Jurkat, Clone E6-1 (cell line): ENCODE measurements around the gene DDX1.
"Not testable (repeated sequence)": the region's sequence is repeated elsewhere in the genome, so short reads cannot be mapped to it uniquely, and the experiment has no call there.

Experiments
- DNase-seq: peaks from one replicate; pipeline ENCODE4 v3.0.0-alpha.2; 2011; ENCODE audit warnings: low read depth, low spot score
- H3K4me3 ChIP-seq: 2 replicates; pipeline ENCODE4 v1.5.1; 2011; ENCODE audit warnings: mild to moderate bottlenecking, low read length, control low read depth, moderate library complexity

Gene DDX1

GRCh38 chr2:15613736-15614429, 22.2 kb downstream of the DDX1 start:
- DNase-seq = no peak
- no peak overlapping the region for H3K4me3 ChIP-seq

GRCh38 chr2:15614545-15615300, 23.1 kb downstream of the DDX1 start:
- DNase-seq = no peak
- no peak overlapping the region for H3K4me3 ChIP-seq

- no peak for DNase-seq
- H3K4me3 ChIP-seq = no peak overlapping the region
Observed at GRCh38 chr2:15615301-15615920, 23.7 kb downstream of the DDX1 start.

- DNase-seq = no peak
- H3K4me3 ChIP-seq = no peak overlapping the region
Observed at GRCh38 chr2:15616429-15616828, 24.8 kb downstream of the DDX1 start.

GRCh38 chr2:15616850-15617777, 25.4 kb downstream of the DDX1 start:
- H3K4me3 ChIP-seq = no peak overlapping the region
- DNase-seq = no peak

- no peak overlapping the region for H3K4me3 ChIP-seq
- DNase-seq = no peak
Observed at GRCh38 chr2:15617778-15618448, 26.2 kb downstream of the DDX1 start.

GRCh38 chr2:15618449-15618855, 26.8 kb downstream of the DDX1 start:
- no peak overlapping the region for H3K4me3 ChIP-seq
- DNase-seq = no peak

GRCh38 chr2:15619076-15619475, 27.4 kb downstream of the DDX1 start:
- no peak overlapping the region for H3K4me3 ChIP-seq
- no peak for DNase-seq

GRCh38 chr2:15619510-15619909, 27.8 kb downstream of the DDX1 start:
- DNase-seq = no peak
- no peak overlapping the region for H3K4me3 ChIP-seq

- no peak overlapping the region for H3K4me3 ChIP-seq
- no peak for DNase-seq
Observed at GRCh38 chr2:15619938-15620337, 28.3 kb downstream of the DDX1 start.

GRCh38 chr2:15620340-15620739, 28.7 kb downstream of the DDX1 start:
- DNase-seq = no peak
- no peak overlapping the region for H3K4me3 ChIP-seq

- H3K4me3 ChIP-seq = no peak overlapping the region
- DNase-seq = no peak
Observed at GRCh38 chr2:15620857-15621471, 29.3 kb downstream of the DDX1 start.

- H3K4me3 ChIP-seq, DNase-seq: not testable (repeated sequence)
Observed at GRCh38 chr2:15621472-15621870, 29.8 kb downstream of the DDX1 start.

GRCh38 chr2:15622214-15622613, 30.5 kb downstream of the DDX1 start:
- DNase-seq = no peak
- H3K4me3 ChIP-seq = no peak overlapping the region

- no peak overlapping the region for H3K4me3 ChIP-seq
- no peak for DNase-seq
Observed at GRCh38 chr2:15622614-15623480, 31.2 kb downstream of the DDX1 start.

GRCh38 chr2:15623481-15623796, 31.8 kb downstream of the DDX1 start:
- H3K4me3 ChIP-seq = no peak overlapping the region
- no peak for DNase-seq

GRCh38 chr2:15623898-15624541, 32.4 kb downstream of the DDX1 start:
- no peak overlapping the region for H3K4me3 ChIP-seq
- DNase-seq = no peak
